HEK293 (cell line): Measurements from ENCODE around the gene DNAJC6.

ENCODE experiments used
- BCL11B ChIP-seq: fragments of 450-650 bp; formaldehyde crosslinking; IDR thresholded peaks from 2 replicates; pipeline ENCODE4 v1.5.1; 2016; ENCODE audit warnings: low read depth, missing biosample characterization, missing genetic modification characterization
- FEZF1 ChIP-seq: fragments of 450-650 bp; formaldehyde crosslinking; IDR thresholded peaks from 2 replicates; pipeline ENCODE4 v1.5.1; 2016; ENCODE audit warnings: missing biosample characterization, missing genetic modification characterization
- GLI4 ChIP-seq: fragments of 450-650 bp; formaldehyde crosslinking; IDR thresholded peaks from 2 replicates; pipeline ENCODE4 v1.5.1; 2016; ENCODE audit warnings: missing biosample characterization, missing genetic modification characterization
- KLF8 ChIP-seq: fragments of 450-650 bp; formaldehyde crosslinking; IDR thresholded peaks from 2 replicates; pipeline ENCODE4 v1.5.1; 2016; ENCODE audit warnings: missing biosample characterization, missing genetic modification characterization
- MYNN ChIP-seq: fragments of 450-650 bp; formaldehyde crosslinking; IDR thresholded peaks from 2 replicates; pipeline ENCODE4 v1.5.1; 2016; ENCODE audit warnings: missing biosample characterization, missing genetic modification characterization, borderline replicate concordance
- SCRT2 ChIP-seq: fragments of 450-650 bp; formaldehyde crosslinking; IDR thresholded peaks from 2 replicates; pipeline ENCODE4 v1.5.1; 2016; ENCODE audit warnings: missing biosample characterization, missing genetic modification characterization
- SP2 ChIP-seq: fragments of 450-650 bp; formaldehyde crosslinking; IDR thresholded peaks from 2 replicates; pipeline ENCODE4 v1.5.1; 2016; ENCODE audit warnings: missing biosample characterization, missing genetic modification characterization
- TRIM28 ChIP-seq: IDR thresholded peaks from 2 replicates; pipeline ENCODE4 v1.6.1; 2011; ENCODE audit warnings: low read length, control low read depth, borderline replicate concordance
- YY1 ChIP-seq: fragments of 450-650 bp; formaldehyde crosslinking; IDR thresholded peaks from 2 replicates; pipeline ENCODE4 v1.5.1; 2018; ENCODE audit warnings: missing biosample characterization, missing genetic modification characterization
- ZNF19 ChIP-seq: fragments of 450-650 bp; formaldehyde crosslinking; IDR thresholded peaks from 2 replicates; pipeline ENCODE4; 2016; ENCODE audit warnings: missing biosample characterization, missing genetic modification characterization, low read depth
- ZNF324 ChIP-seq: fragments of 450-650 bp; formaldehyde crosslinking; IDR thresholded peaks from 2 replicates; pipeline ENCODE4 v1.5.1; 2016; ENCODE audit warnings: missing biosample characterization, missing genetic modification characterization
- ZNF394 ChIP-seq: fragments of 450-650 bp; formaldehyde crosslinking; IDR thresholded peaks from 2 replicates; pipeline ENCODE4 v1.5.1; 2016; ENCODE audit warnings: missing biosample characterization, missing genetic modification characterization, mild to moderate bottlenecking, moderate library complexity, borderline replicate concordance
- ZNF48 ChIP-seq: fragments of 450-650 bp; formaldehyde crosslinking; IDR thresholded peaks from 2 replicates; pipeline ENCODE4 v1.5.1; 2016; ENCODE audit warnings: missing biosample characterization, missing genetic modification characterization
- ZNF510 ChIP-seq: fragments of 450-650 bp; formaldehyde crosslinking; IDR thresholded peaks from 2 replicates; pipeline ENCODE4 v1.5.1; 2018; ENCODE audit warnings: mild to moderate bottlenecking, missing genetic modification characterization, missing biosample characterization; ENCODE audit not compliant: insufficient replicate concordance
- ZNF560 ChIP-seq: fragments of 450-650 bp; formaldehyde crosslinking; IDR thresholded peaks from 2 replicates; pipeline ENCODE4 v1.5.1; 2017; ENCODE audit warnings: missing biosample characterization, missing genetic modification characterization, borderline replicate concordance
- ZNF621 ChIP-seq: fragments of 450-650 bp; formaldehyde crosslinking; IDR thresholded peaks from 2 replicates; pipeline ENCODE4 v1.5.1; 2017; ENCODE audit warnings: missing biosample characterization, missing genetic modification characterization
- ZNF629 ChIP-seq: fragments of 450-650 bp; formaldehyde crosslinking; IDR thresholded peaks from 2 replicates; pipeline ENCODE4 v1.5.1; 2017; ENCODE audit warnings: missing biosample characterization, missing genetic modification characterization
- ZNF768 ChIP-seq: fragments of 450-650 bp; formaldehyde crosslinking; IDR thresholded peaks from 2 replicates; pipeline ENCODE4 v1.5.1; 2018; ENCODE audit warnings: missing biosample characterization, mild to moderate bottlenecking, missing genetic modification characterization
- ZNF792 ChIP-seq: fragments of 450-650 bp; formaldehyde crosslinking; IDR thresholded peaks from 2 replicates; pipeline ENCODE4 v1.5.1; 2016; ENCODE audit warnings: missing biosample characterization, missing genetic modification characterization
- TF ChIP-seq, protein P1 (sequence below): fragments of 450-650 bp; formaldehyde crosslinking; IDR thresholded peaks from 2 replicates; pipeline ENCODE4 v1.5.1; 2016; ENCODE audit warnings: missing biosample characterization, missing genetic modification characterization
- TF ChIP-seq, protein P2 (sequence below): fragments of 450-650 bp; formaldehyde crosslinking; IDR thresholded peaks from 2 replicates; pipeline ENCODE4 v1.5.1; 2017; ENCODE audit warnings: missing biosample characterization, mild to moderate bottlenecking, missing genetic modification characterization, moderate library complexity
- TF ChIP-seq, protein P3 (sequence below): fragments of 450-650 bp; formaldehyde crosslinking; IDR thresholded peaks from 2 replicates; pipeline ENCODE4 v1.5.1; 2016; ENCODE audit warnings: missing biosample characterization, missing genetic modification characterization, borderline replicate concordance
- TF ChIP-seq, protein P4 (sequence below): fragments of 450-650 bp; formaldehyde crosslinking; IDR thresholded peaks from 2 replicates; pipeline ENCODE4 v1.5.1; 2016; ENCODE audit warnings: missing biosample characterization, missing genetic modification characterization
- TF ChIP-seq, protein P5 (sequence below): fragments of 450-650 bp; formaldehyde crosslinking; IDR thresholded peaks from 2 replicates; pipeline ENCODE4 v1.5.1; 2016; ENCODE audit warnings: missing biosample characterization, missing genetic modification characterization

The DNAJC6 gene

DNA sequence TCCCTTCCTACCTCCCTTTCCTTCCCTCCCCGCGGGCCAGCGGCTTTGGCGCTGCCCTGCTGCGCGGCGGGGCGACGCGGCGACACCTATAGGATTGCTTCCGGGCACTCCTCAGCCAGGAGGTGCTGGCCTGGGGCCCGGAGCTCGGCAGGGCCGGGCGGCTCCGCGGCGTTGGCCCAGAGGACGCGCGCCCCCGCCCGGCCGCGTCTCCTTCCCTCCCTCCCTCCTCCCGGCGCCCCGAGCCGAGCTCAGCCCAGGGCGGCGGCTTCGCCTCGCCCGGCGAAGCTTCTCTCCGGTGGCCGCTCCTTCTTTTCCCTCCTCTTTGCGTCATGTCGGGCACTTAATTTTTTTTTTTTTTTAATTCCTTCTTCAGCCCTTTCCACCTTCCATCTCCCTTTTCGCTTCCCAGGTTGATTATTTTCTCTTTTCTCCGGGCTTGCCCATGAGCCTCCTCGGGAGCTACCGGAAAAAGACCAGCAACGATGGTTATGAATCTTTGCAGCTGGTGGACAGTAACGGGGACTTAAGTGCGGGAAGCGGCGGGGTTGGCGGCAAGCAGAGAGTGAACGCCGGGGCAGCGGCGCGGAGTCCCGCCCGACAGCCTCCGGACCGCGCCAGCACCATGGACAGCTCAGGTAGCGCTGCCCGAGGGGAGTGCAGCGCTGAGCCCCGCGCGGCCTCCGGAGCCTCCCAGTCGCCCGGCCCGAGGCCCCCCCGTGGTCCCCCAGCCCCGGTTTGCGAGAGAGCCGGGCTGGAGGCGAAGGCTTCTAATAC, at the start of gene DNAJC6 (continued):
- TF ChIP-seq, protein P1, sequence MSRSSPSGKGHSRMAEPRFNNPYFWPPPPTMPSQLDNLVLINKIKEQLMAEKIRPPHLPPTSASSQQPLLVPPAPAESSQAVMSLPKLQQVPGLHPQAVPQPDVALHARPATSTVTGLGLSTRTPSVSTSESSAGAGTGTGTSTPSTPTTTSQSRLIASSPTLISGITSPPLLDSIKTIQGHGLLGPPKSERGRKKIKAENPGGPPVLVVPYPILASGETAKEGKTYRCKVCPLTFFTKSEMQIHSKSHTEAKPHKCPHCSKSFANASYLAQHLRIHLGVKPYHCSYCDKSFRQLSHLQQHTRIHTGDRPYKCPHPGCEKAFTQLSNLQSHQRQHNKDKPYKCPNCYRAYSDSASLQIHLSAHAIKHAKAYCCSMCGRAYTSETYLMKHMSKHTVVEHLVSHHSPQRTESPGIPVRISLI (tag by site-specific recombination): peak; percentile 38; the same call in 1 of the 2 replicates
- no peak for TF ChIP-seq FEZF1 (tag by site-specific recombination)
- peak; percentile 83; the same call in 1 of the 2 replicates for TF ChIP-seq ZNF394 (tag by site-specific recombination)
- peak; percentile 80; the same call in 1 of the 2 replicates for TF ChIP-seq KLF8 (tag by site-specific recombination)
- TF ChIP-seq ZNF621 (tag by site-specific recombination): no peak
- no peak for TF ChIP-seq ZNF510
- TF ChIP-seq, protein P2, sequence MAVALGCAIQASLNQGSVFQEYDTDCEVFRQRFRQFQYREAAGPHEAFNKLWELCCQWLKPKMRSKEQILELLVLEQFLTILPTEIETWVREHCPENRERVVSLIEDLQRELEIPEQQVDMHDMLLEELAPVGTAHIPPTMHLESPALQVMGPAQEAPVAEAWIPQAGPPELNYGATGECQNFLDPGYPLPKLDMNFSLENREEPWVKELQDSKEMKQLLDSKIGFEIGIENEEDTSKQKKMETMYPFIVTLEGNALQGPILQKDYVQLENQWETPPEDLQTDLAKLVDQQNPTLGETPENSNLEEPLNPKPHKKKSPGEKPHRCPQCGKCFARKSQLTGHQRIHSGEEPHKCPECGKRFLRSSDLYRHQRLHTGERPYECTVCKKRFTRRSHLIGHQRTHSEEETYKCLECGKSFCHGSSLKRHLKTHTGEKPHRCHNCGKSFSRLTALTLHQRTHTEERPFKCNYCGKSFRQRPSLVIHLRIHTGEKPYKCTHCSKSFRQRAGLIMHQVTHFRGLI (tag by site-specific recombination): no peak
- peak; percentile 78 for TF ChIP-seq ZNF324 (tag by site-specific recombination)
- no peak for TF ChIP-seq YY1 (tag by site-specific recombination)
- TF ChIP-seq ZNF629 (tag by site-specific recombination): peak; percentile 45; the same call in 1 of the 2 replicates
- TF ChIP-seq, protein P3, sequence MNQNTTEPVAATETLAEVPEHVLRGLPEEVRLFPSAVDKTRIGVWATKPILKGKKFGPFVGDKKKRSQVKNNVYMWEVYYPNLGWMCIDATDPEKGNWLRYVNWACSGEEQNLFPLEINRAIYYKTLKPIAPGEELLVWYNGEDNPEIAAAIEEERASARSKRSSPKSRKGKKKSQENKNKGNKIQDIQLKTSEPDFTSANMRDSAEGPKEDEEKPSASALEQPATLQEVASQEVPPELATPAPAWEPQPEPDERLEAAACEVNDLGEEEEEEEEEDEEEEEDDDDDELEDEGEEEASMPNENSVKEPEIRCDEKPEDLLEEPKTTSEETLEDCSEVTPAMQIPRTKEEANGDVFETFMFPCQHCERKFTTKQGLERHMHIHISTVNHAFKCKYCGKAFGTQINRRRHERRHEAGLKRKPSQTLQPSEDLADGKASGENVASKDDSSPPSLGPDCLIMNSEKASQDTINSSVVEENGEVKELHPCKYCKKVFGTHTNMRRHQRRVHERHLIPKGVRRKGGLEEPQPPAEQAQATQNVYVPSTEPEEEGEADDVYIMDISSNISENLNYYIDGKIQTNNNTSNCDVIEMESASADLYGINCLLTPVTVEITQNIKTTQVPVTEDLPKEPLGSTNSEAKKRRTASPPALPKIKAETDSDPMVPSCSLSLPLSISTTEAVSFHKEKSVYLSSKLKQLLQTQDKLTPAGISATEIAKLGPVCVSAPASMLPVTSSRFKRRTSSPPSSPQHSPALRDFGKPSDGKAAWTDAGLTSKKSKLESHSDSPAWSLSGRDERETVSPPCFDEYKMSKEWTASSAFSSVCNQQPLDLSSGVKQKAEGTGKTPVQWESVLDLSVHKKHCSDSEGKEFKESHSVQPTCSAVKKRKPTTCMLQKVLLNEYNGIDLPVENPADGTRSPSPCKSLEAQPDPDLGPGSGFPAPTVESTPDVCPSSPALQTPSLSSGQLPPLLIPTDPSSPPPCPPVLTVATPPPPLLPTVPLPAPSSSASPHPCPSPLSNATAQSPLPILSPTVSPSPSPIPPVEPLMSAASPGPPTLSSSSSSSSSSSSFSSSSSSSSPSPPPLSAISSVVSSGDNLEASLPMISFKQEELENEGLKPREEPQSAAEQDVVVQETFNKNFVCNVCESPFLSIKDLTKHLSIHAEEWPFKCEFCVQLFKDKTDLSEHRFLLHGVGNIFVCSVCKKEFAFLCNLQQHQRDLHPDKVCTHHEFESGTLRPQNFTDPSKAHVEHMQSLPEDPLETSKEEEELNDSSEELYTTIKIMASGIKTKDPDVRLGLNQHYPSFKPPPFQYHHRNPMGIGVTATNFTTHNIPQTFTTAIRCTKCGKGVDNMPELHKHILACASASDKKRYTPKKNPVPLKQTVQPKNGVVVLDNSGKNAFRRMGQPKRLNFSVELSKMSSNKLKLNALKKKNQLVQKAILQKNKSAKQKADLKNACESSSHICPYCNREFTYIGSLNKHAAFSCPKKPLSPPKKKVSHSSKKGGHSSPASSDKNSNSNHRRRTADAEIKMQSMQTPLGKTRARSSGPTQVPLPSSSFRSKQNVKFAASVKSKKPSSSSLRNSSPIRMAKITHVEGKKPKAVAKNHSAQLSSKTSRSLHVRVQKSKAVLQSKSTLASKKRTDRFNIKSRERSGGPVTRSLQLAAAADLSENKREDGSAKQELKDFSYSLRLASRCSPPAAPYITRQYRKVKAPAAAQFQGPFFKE (tag by site-specific recombination): no peak
- TF ChIP-seq, protein P4, sequence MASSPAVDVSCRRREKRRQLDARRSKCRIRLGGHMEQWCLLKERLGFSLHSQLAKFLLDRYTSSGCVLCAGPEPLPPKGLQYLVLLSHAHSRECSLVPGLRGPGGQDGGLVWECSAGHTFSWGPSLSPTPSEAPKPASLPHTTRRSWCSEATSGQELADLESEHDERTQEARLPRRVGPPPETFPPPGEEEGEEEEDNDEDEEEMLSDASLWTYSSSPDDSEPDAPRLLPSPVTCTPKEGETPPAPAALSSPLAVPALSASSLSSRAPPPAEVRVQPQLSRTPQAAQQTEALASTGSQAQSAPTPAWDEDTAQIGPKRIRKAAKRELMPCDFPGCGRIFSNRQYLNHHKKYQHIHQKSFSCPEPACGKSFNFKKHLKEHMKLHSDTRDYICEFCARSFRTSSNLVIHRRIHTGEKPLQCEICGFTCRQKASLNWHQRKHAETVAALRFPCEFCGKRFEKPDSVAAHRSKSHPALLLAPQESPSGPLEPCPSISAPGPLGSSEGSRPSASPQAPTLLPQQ (tag by site-specific recombination): 0 out of 2 replicates have a peak, but pooled peaks have one; percentile 32
- no peak for TF ChIP-seq SCRT2 (tag by site-specific recombination)
- TF ChIP-seq GLI4: no peak
- TF ChIP-seq ZNF792 (tag by site-specific recombination): peak; percentile 89
- peak; percentile 61; the same call in 1 of the 2 replicates for TF ChIP-seq TRIM28
- TF ChIP-seq BCL11B (tag by site-specific recombination): no peak
- peak; percentile 60; the same call in 1 of the 2 replicates for TF ChIP-seq ZNF768
- no peak for TF ChIP-seq ZNF19 (tag by site-specific recombination)
- TF ChIP-seq ZNF560 (tag by site-specific recombination): no peak
- TF ChIP-seq, protein P5, sequence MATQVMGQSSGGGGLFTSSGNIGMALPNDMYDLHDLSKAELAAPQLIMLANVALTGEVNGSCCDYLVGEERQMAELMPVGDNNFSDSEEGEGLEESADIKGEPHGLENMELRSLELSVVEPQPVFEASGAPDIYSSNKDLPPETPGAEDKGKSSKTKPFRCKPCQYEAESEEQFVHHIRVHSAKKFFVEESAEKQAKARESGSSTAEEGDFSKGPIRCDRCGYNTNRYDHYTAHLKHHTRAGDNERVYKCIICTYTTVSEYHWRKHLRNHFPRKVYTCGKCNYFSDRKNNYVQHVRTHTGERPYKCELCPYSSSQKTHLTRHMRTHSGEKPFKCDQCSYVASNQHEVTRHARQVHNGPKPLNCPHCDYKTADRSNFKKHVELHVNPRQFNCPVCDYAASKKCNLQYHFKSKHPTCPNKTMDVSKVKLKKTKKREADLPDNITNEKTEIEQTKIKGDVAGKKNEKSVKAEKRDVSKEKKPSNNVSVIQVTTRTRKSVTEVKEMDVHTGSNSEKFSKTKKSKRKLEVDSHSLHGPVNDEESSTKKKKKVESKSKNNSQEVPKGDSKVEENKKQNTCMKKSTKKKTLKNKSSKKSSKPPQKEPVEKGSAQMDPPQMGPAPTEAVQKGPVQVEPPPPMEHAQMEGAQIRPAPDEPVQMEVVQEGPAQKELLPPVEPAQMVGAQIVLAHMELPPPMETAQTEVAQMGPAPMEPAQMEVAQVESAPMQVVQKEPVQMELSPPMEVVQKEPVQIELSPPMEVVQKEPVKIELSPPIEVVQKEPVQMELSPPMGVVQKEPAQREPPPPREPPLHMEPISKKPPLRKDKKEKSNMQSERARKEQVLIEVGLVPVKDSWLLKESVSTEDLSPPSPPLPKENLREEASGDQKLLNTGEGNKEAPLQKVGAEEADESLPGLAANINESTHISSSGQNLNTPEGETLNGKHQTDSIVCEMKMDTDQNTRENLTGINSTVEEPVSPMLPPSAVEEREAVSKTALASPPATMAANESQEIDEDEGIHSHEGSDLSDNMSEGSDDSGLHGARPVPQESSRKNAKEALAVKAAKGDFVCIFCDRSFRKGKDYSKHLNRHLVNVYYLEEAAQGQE (tag by site-specific recombination): peak; percentile 100
- TF ChIP-seq MYNN (tag by site-specific recombination): no peak
- TF ChIP-seq ZNF48 (tag by site-specific recombination): no peak
- TF ChIP-seq SP2 (tag by site-specific recombination): peak; percentile 67
